Pulmonary artery endothelial cell (primary cell): ENCODE measurements around the gene IMMP2L. TPM values are rescaled to one million over a fixed set of nuclear protein-coding genes. Genes with fewer than 3 reads are reported as not detected.
"Not testable (repeated sequence)": the region's sequence is repeated elsewhere in the genome, so short reads cannot be mapped to it uniquely, and the experiment has no call there.

Experiments
- DNase-seq: peaks from one replicate; pipeline ENCODE4 v3.0.0-alpha.2; 2011; ENCODE audit warnings: low read depth, low spot score
- total RNA-seq: library from RNA; depleted of rRNA; stranded (reverse); fragments of >200 nt; gene quantifications from 2 replicates; pipeline ENCODE4 v1.2.3, GENCODE V29; 2014

IMMP2L gene
- total RNA-seq, 1 donor from 2014 or later: 9.6 TPM

GRCh38 chr7:111509288-111509687 is 53.0 kb downstream of the IMMP2L start:
- DNase-seq: no peak

- DNase-seq: no peak
These were observed 53.9 kb downstream of the IMMP2L start for GRCh38 chr7:111508387-111508786.

- DNase-seq: not testable (repeated sequence)
These were observed 56.9 kb downstream of the IMMP2L start for GRCh38 chr7:111505422-111505821.

- DNase-seq: not testable (repeated sequence)
These were observed 60.5 kb downstream of the IMMP2L start for GRCh38 chr7:111501799-111502198.

- DNase-seq: no peak
These were observed 63.3 kb downstream of the IMMP2L start for GRCh38 chr7:111499027-111499426.

GRCh38 chr7:111498391-111499007 is 63.8 kb downstream of the IMMP2L start:
- DNase-seq: no peak

GRCh38 chr7:111495173-111495810 is 67.0 kb downstream of the IMMP2L start:
- no peak for DNase-seq

- no peak for DNase-seq
These were observed 70.1 kb downstream of the IMMP2L start for GRCh38 chr7:111492234-111492633.

GRCh38 chr7:111486472-111487142 is 75.7 kb downstream of the IMMP2L start:
- DNase-seq: peak; percentile 17

- no peak for DNase-seq
These were observed 76.5 kb downstream of the IMMP2L start for GRCh38 chr7:111485701-111486380.

- no peak for DNase-seq
These were observed 79.2 kb downstream of the IMMP2L start for GRCh38 chr7:111483078-111483477.

GRCh38 chr7:111477462-111478225 is 84.6 kb downstream of the IMMP2L start:
- no peak for DNase-seq

- DNase-seq: no peak
These were observed 85.6 kb downstream of the IMMP2L start for GRCh38 chr7:111476586-111477293.

- DNase-seq: no peak
These were observed 86.3 kb downstream of the IMMP2L start for GRCh38 chr7:111475959-111476358.

- no peak for DNase-seq
These were observed 86.9 kb downstream of the IMMP2L start for GRCh38 chr7:111475419-111475748.

GRCh38 chr7:111474723-111475418 is 87.4 kb downstream of the IMMP2L start:
- no peak for DNase-seq

- DNase-seq: no peak
These were observed 88.7 kb downstream of the IMMP2L start for GRCh38 chr7:111473449-111474198.

- no peak for DNase-seq
These were observed 91.3 kb downstream of the IMMP2L start for GRCh38 chr7:111470998-111471397.

- DNase-seq: not testable (repeated sequence)
These were observed 92.4 kb downstream of the IMMP2L start for GRCh38 chr7:111469894-111470293.
